NB4 (cell line): ENCODE results near the gene NEK5.
A peak's percentile ranks its signal among the peaks of the same experiment; 100 is the strongest.

Experiments used
- DNase-seq: peaks from one replicate; pipeline ENCODE4 v3.0.0; 2010; ENCODE audit warnings: low read depth
- H3K4me3 ChIP-seq: one replicate; pipeline ENCODE4 v1.5.1; 2011; ENCODE audit warnings: mild to moderate bottlenecking, low read depth, low read length, moderate library complexity
- CTCF ChIP-seq: IDR thresholded peaks from one replicate; pipeline ENCODE4 v1.5.1; 2012; ENCODE audit warnings: low read depth, low read length
- MAX ChIP-seq: IDR thresholded peaks from 2 replicates; pipeline ENCODE4 v1.6.1; 2011; ENCODE audit warnings: low read depth, low read length
- MYC ChIP-seq: IDR thresholded peaks from 2 replicates; pipeline ENCODE4 v1.6.1; 2011; ENCODE audit warnings: low read depth, low read length
- POLR2A ChIP-seq: IDR thresholded peaks from 2 replicates; pipeline ENCODE4 v1.6.1; 2011; ENCODE audit warnings: mild to moderate bottlenecking; ENCODE audit not compliant: insufficient read length; ENCODE audit errors: extremely low read depth

Gene NEK5

GRCh38 chr13:51996641-51997040 lies 132.2 kb downstream of the NEK5 start:
- no peak for DNase-seq
- TF ChIP-seq MYC, result no peak
- TF ChIP-seq CTCF, result no peak
- TF ChIP-seq POLR2A, result no peak
- TF ChIP-seq MAX, result no peak
- no peak overlapping the region for H3K4me3 ChIP-seq

GRCh38 chr13:51995677-51996551 lies 133.0 kb downstream of the NEK5 start:
- TF ChIP-seq POLR2A, result no peak
- no peak for TF ChIP-seq CTCF
- no peak for TF ChIP-seq MYC
- TF ChIP-seq MAX, result peak; percentile 40; the same call in 1 of the 2 replicates
- peak; percentile 25 for DNase-seq
- H3K4me3 ChIP-seq, result no peak overlapping the region

- TF ChIP-seq MYC (no peak), POLR2A (no peak), MAX (no peak), CTCF (no peak)
- no peak for DNase-seq
These were observed 135.2 kb downstream of the NEK5 start for GRCh38 chr13:51993713-51994112.

GRCh38 chr13:51988988-51989618 lies 139.8 kb downstream of the NEK5 start:
- DNase-seq, result no peak
- TF ChIP-seq MYC (no peak), MAX (no peak), POLR2A (no peak)
- H3K4me3 ChIP-seq, result no peak overlapping the region

More at GRCh38 chr13:51993713-51994112, 135.2 kb downstream of the NEK5 start:
- H3K4me3 ChIP-seq, result no peak overlapping the region
